NK-92 (cell line): ENCODE data around the gene STK38L.
"Not testable (repeated sequence)": the region's sequence is repeated elsewhere in the genome, so short reads cannot be mapped to it uniquely, and the experiment has no call there.

Source experiments
- DNase-seq: peaks from one replicate; lab custom pipeline; 2025; ENCODE audit not compliant: unreplicated experiment; lab: John Stamatoyannopoulos, UW

The STK38L gene

DNA sequence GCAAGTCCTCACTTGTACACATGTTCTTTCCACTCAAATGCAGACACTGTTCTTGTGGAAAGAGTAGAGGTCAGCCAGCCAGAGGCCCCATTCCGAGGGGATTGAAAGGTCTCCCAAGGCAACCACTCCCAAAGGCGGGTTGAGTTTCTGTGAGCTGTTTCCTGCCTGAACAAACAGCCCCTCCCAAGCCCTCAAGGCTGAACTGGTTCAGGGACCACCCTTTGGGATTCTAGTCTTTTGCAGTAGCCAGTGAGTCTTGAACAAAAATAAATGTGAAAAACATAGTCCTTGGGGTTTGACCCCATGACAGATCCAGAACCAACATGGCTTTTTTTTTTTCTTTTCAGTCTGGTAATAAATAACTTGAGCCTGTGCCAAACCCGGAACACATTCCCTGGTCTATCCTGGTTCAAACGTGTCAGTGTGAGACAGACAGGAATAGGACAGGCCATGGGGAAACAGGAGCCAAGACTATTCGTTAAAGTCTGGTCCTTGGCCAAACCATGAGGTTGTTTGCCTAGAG lies 17.6 kb upstream of the STK38L start:
- DNase-seq: no peak

DNA sequence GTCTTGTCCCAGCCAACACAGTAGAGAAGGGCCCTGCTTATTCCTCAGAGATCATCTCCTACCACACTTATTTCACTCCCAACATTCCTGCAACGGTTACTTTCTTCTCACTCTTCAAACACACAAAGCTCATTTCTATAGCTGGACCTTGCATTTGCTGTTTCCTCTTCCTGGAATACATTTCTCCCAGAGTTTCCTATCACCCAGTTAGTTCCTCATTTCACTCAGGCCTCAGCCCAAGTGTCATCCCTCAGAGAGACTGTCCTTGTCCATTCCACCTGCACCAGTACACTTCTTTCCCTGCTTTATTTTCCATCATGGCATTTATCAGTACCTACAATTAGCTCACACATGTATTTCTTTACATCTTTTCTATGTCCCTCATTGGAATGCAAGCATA lies 14.7 kb upstream of the STK38L start:
- no peak for DNase-seq

GRCh38 chr12:27231374-27231773 lies 12.7 kb upstream of the STK38L start:
- not testable (repeated sequence) for DNase-seq

- no peak for DNase-seq
Observed at GRCh38 chr12:27233814-27234213, 10.3 kb upstream of the STK38L start.

GRCh38 chr12:27236498-27236897 lies 7.6 kb upstream of the STK38L start:
- DNase-seq: no peak

DNA sequence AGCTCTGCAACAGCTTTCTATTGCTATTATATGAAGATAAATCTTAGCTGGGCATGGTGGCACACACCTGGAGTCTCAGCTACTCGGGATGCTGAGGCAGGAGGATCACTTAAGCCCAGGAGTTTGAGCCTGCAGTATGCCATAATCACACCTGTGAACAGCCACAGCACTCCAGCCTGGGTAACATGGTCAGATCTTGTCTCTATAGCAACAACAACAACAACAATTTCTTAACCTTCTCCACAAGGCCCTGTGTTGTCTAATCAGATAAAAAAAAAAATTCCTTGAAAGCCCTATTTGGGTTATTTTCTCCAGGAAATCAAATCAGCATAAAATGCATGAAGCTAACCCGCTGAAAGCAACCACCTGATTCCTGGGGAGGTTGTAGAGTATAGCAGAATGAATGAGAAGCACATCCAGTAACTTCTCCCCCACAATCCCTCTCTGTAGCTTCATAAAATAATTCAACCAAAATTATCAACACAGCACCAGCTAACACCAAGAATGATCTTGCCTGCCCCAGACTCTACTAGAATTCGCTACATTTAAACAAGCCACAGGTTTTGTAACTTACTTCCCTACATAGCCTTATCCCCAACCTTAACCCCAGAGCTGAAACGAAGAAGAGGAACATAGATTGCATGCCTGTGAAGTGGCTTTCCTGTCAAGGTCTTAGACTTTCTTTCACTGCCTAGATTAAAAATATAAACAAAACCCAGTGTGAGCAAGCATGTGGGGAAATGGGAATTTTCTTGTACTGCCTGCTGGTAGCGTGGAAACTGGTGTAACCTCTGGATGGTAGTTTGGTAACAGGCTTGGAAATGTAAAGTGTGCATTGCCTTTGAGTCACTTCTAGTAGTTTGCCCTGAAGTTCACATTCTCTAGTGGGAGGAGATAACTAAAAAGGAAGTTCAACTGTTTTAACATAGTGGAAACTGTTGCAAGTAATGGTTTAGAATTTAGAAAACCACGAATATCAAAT lies 6.0 kb upstream of the STK38L start:
- no peak for DNase-seq

DNA sequence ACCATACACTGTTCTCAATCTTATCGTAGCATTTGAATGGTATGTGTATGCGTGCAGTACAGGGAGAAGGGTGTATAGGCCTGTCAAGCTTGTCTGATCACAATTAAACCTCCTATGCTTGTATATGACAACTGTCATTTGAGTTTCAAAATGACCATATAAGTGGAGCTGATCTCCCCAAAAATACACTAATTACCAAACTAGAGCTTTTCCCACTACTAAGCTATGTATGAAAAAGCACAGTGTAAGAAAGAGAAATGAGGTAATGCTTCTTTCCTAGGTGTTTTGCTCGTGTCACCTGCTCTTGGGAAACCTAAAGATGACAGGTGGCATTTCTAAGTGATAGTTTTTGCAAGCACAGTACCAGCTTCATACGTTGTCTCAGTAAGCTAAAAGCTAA lies 1.1 kb upstream of the STK38L start:
- no peak for DNase-seq

DNA sequence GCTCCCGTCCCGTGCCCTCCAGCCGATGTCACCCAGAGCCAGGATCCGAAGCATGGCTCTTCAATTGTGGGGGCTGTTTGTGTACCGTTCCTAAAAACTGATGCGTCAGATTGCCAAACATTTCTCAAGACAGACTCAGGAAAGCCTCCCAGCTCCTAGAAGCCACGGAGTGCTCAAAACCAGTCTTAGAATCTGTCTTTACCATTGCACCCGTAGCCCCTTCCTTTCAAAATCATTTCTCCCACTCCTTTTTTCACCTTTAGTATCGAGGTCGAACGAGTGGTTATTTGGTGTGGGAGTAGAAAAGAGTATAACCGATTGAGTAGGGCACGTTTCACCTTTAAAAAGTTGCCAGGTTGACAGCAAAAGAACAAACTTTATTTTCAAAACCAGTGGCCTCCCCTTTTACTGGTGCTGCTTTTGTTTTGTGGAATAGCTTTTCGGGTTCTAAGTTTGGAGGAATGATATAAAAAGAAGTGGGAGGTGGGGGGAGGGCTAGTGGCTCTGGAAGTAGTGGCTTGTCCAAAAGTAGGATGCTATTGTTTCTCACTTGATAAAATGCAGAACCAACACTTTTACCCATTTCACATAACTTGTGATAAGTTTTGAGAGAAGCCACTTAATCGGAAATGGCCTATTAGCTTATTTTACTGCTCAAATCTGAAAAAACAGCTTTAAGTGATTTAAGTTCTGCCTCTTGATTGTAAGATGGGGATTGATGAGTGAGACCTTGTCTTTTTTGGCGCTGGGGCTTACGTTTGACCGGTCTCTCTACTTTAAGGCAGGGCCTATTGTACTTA lies 803 bp downstream of the STK38L start:
- DNase-seq: no peak

GRCh38 chr12:27246141-27246540 lies 2.1 kb downstream of the STK38L start:
- DNase-seq: no peak

- DNase-seq: no peak
Observed at GRCh38 chr12:27246774-27247173, 2.7 kb downstream of the STK38L start.

- DNase-seq: no peak
Observed at GRCh38 chr12:27252934-27253333, 8.8 kb downstream of the STK38L start.

- DNase-seq: no peak
Observed at GRCh38 chr12:27253347-27253746, 9.3 kb downstream of the STK38L start.

- DNase-seq: no peak
Observed at GRCh38 chr12:27255806-27256205, 11.7 kb downstream of the STK38L start.

GRCh38 chr12:27257104-27257843 lies 13.2 kb downstream of the STK38L start:
- no peak for DNase-seq

GRCh38 chr12:27260746-27261145 lies 16.7 kb downstream of the STK38L start:
- DNase-seq: no peak

- no peak for DNase-seq
Observed at GRCh38 chr12:27261866-27262265, 17.8 kb downstream of the STK38L start.

DNA sequence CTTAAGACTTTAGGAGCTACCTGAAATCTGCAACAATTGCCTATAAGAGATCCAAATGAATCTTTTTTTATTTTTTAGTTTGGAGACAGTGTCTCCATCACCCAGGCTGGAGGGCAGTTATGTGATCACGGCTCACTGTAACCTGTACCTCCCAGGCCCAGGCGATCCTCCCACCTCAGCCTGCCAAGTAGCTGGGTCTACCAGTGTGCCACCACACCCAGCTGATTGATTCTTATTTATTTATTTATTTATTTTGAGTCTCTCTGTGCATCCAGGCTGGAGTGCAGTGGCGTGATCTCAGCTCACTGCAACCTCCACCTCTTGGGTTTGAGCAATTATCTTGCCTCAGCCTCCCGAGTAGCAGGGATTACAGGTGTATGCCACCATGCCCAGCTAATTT lies 26.1 kb downstream of the STK38L start:
- no peak for DNase-seq

DNA sequence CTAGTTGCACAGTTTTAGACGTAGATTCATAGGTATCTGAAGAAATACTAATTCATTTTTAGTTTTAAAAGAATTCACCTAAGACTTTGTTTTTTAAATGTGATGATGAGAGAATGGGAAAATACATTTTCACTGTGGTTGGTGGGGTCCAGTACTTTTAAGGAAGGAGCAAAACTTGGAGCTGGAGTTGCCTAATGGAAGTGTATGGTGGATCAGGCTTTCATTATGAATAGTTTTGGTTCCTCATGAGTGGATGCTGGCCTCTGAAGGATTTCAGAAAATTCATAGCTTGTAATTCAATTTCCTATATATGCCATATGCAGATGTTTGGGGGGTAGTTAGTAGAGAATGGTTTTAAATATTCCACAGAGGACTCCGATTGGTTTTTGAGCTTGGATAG lies 27.1 kb downstream of the STK38L start:
- DNase-seq: no peak

GRCh38 chr12:27272373-27273028 lies 28.4 kb downstream of the STK38L start:
- DNase-seq: no peak

- no peak for DNase-seq
Observed at GRCh38 chr12:27273114-27273513, 29.0 kb downstream of the STK38L start.

DNA sequence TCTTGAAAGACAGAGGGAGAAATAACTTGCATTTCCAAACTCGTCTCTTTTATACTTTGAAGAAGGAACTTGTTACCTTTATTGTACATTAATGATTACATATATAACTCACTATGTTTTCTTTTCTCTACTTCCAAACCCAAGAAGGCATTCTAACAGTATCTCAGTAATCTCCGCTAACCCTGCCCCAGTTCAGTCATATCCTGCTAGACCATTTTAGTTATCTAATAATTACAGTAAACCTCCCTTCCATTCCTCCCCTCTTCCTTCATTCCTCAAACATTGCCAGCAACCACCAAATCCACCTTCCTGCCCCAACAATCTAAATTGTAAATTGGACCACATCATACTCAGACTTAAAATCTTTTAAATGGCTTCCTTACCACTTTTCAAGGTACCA lies 30.6 kb downstream of the STK38L start:
- DNase-seq: no peak
